K562 (cell line): ENCODE results near the gene MBOAT1. TPM values are rescaled to one million over a fixed set of nuclear protein-coding genes. Genes with fewer than 3 reads are reported as not detected.

Source experiments
- ATAC-seq: fragments of 200-7000 bp; cut with Tn5 transposase; 3 replicates; pipeline ENCODE4 v1.9.1; 2020; ENCODE audit warnings: moderate library complexity
- BruUV-seq: library from RNA; stranded (reverse); fragments of 400-500 nt; replicated peaks from 2 replicates; lab custom pipeline; 2021; lab: Mats Ljungman, UMichigan
- CTCF ChIA-PET: fragments of 300-600 bp; formaldehyde crosslinking; extraction: SDS; loops from one replicate; lab custom pipeline; 2021; ENCODE audit warnings: low intra/inter-chr PET ratio; lab: Yijun Ruan, JAX
- POLR2A ChIA-PET: fragments of 300-600, 350-650 bp; sonication (Branson Sonifier 250); formaldehyde crosslinking; extraction: SDS; loops from one replicate; lab custom pipeline; 2021; ENCODE audit warnings: antibody characterized with exemption, inconsistent platforms; lab: Yijun Ruan, JAX
- DNase-seq, 4 experiments: peaks; one replicate each; pipeline versions ENCODE4 v3.0.0 to v3.0.0-alpha.2; 2011 to 2018; ENCODE audit warnings: low spot score in 3 of 4, mixed read lengths in 3 of 4; ENCODE audit errors: extremely low read depth in 1 of 4
- FAIRE-seq: peaks from 2 replicates; lab custom pipeline; 2011; peaks lifted over from hg19 to GRCh38; lab: Jason Lieb, UNC
- H2AFZ ChIP-seq: 2 replicates; pipeline ENCODE4 v1.6.0; 2011; ENCODE audit warnings: low read depth, low read length, control low read depth, inconsistent platforms
- H3K27ac ChIP-seq: fragments of 200-600 bp; 3 replicates; pipeline ENCODE4 v1.8.0; 2011; ENCODE audit warnings: low read depth, mild to moderate bottlenecking, control low read depth, inconsistent platforms, low read length, moderate library complexity, mixed read lengths; ENCODE audit errors: extremely low read depth
- H3K27me3 ChIP-seq, 2 experiments: fragments of 300-600 bp in 1 of 2; 2 replicates in 1 of 2; 3 replicates in 1 of 2; pipeline versions ENCODE4 v1.6.0 to v1.8.0; 2011; ENCODE audit warnings: inconsistent platforms in 2 of 2, low read length in 2 of 2, mild to moderate bottlenecking in 1 of 2, mixed read lengths in 1 of 2, moderate library complexity in 1 of 2; ENCODE audit not compliant: control insufficient read depth in 2 of 2, insufficient read depth in 2 of 2
- H3K36me3 ChIP-seq: fragments of 300-600 bp; 3 replicates; pipeline ENCODE4 v1.8.0; 2011; ENCODE audit warnings: mild to moderate bottlenecking, low read length, inconsistent platforms; ENCODE audit not compliant: control insufficient read depth, insufficient read depth
- H3K4me1 ChIP-seq, 2 experiments: fragments of 200-600 bp in 1 of 2; replicated peaks in 1 of 2; 2 replicates in 1 of 2; 3 replicates in 1 of 2; pipeline versions ENCODE4 v1.5.1 to v1.8.0; 2011; ENCODE audit warnings: inconsistent platforms in 2 of 2, low read length in 2 of 2, mild to moderate bottlenecking in 1 of 2, mixed read lengths in 1 of 2, moderate library complexity in 1 of 2; ENCODE audit not compliant: control insufficient read depth in 2 of 2, insufficient read depth in 2 of 2
- H3K4me2 ChIP-seq: 2 replicates; pipeline ENCODE4 v1.6.1; 2011; ENCODE audit warnings: low read length, control low read depth, inconsistent platforms, mixed read lengths; ENCODE audit not compliant: insufficient read depth
- H3K4me3 ChIP-seq: fragments of 200-600 bp; sonication (generic), shearing (Covaris generic); 2 replicates; pipeline ENCODE4 v1.5.1; 2016; ENCODE audit warnings: control low read depth, inconsistent platforms
- H3K79me2 ChIP-seq: fragments of 200-600 bp; 3 replicates; pipeline ENCODE4 v1.8.0; 2011; ENCODE audit warnings: low read length, inconsistent platforms; ENCODE audit not compliant: control insufficient read depth, insufficient read depth
- H3K9ac ChIP-seq, 2 experiments: 2 replicates each; pipeline versions ENCODE4 v1.6.0 to v1.6.1; 2011; ENCODE audit warnings: low read depth in 2 of 2, low read length in 2 of 2, control low read depth in 1 of 2, inconsistent platforms in 1 of 2, mild to moderate bottlenecking in 1 of 2, mixed read lengths in 1 of 2; ENCODE audit not compliant: insufficient read depth in 1 of 2
- H3K9me1 ChIP-seq: one replicate; pipeline ENCODE4 v1.6.0; 2011; ENCODE audit warnings: inconsistent platforms, mild to moderate bottlenecking, low read length, moderate library complexity; ENCODE audit not compliant: control insufficient read depth, insufficient read depth
- H3K9me3 ChIP-seq: replicated peaks from 2 replicates; pipeline ENCODE4 v1.5.1; 2011; ENCODE audit warnings: low read depth, low read length, inconsistent platforms; ENCODE audit not compliant: control insufficient read depth, insufficient read depth
- H4K20me1 ChIP-seq: replicated peaks from 2 replicates; pipeline ENCODE4 v1.6.1; 2011; ENCODE audit warnings: low read length, inconsistent platforms, mixed read lengths; ENCODE audit not compliant: control insufficient read depth, insufficient read depth
- BRD9 ChIP-seq: fragments of 450-650 bp; IDR thresholded peaks from 2 replicates; pipeline ENCODE4 v1.6.1; 2018; ENCODE audit warnings: low read depth; ENCODE audit not compliant: partially characterized antibody
- BRF1 ChIP-seq: IDR thresholded peaks from 3 replicates; pipeline ENCODE4 v1.6.1; 2011; ENCODE audit warnings: borderline replicate concordance, mild to moderate bottlenecking; ENCODE audit not compliant: insufficient read length; ENCODE audit errors: extremely low read depth
- CREB3L1 ChIP-seq: fragments of 450-650 bp; IDR thresholded peaks from 2 replicates; pipeline ENCODE4 v1.6.1; 2014; ENCODE audit warnings: low read depth, mild to moderate bottlenecking, moderate library complexity, borderline replicate concordance
- ELF4 ChIP-seq: fragments of 450-650 bp; formaldehyde crosslinking; IDR thresholded peaks from 2 replicates; pipeline ENCODE4 v1.4.0; 2022; ENCODE audit warnings: missing genetic modification characterization
- EP400 ChIP-seq: fragments of 450-650 bp; IDR thresholded peaks from 2 replicates; pipeline ENCODE4 v1.6.1; 2017; ENCODE audit warnings: antibody characterized with exemption, mild to moderate bottlenecking, moderate library complexity
- FOXK1 ChIP-seq: sonication (generic); formaldehyde crosslinking; IDR thresholded peaks from 2 replicates; pipeline ENCODE4 v1.8.0; 2022; ENCODE audit warnings: missing genetic modification reagents, mild to moderate bottlenecking, borderline replicate concordance
- KDM4B ChIP-seq, 2 experiments: fragments of 450-650 bp in 1 of 2; sonication (generic) in 1 of 2; IDR thresholded peaks; 2 replicates each; pipeline ENCODE4 v1.6.1; 2016 to 2017; ENCODE audit warnings: borderline replicate concordance in 2 of 2, antibody characterized with exemption in 1 of 2, low read depth in 1 of 2, mild to moderate bottlenecking in 1 of 2
- NR4A1 ChIP-seq, 2 experiments: fragments of 250-450 bp in 1 of 2; fragments of 450-650 bp in 1 of 2; sonication (Bioruptor Pico) in 1 of 2; IDR thresholded peaks; 2 replicates each; pipeline versions ENCODE4 v1.4.0 to v1.6.1; 2016 to 2020; ENCODE audit warnings: mild to moderate bottlenecking in 2 of 2, missing compliant biosample characterization in 1 of 2, missing genetic modification characterization in 1 of 2, moderate library complexity in 1 of 2
- PHB ChIP-seq: fragments of 250-450 bp; sonication (Bioruptor Pico); IDR thresholded peaks from 2 replicates; pipeline ENCODE4 v1.5.0; 2021
- POLR2B ChIP-seq: fragments of 450-650 bp; IDR thresholded peaks from 2 replicates; pipeline ENCODE4 v1.6.1; 2018; ENCODE audit warnings: low read depth; ENCODE audit not compliant: partially characterized antibody
- PRDM10 ChIP-seq: fragments of 450-650 bp; IDR thresholded peaks from 2 replicates; pipeline ENCODE4 v1.6.1; 2018; ENCODE audit not compliant: partially characterized antibody
- SMAD3 ChIP-seq: fragments of 450-650 bp; formaldehyde crosslinking; conservative IDR thresholded peaks from 2 replicates; pipeline ENCODE4 v1.4.0; 2020; ENCODE audit warnings: mild to moderate bottlenecking
- SMARCE1 ChIP-seq: fragments of 450-650 bp; IDR thresholded peaks from 2 replicates; pipeline ENCODE4 v1.7.1; 2016; ENCODE audit warnings: mild to moderate bottlenecking
- TEAD4 ChIP-seq, 2 experiments: sonication (generic) in 1 of 2; formaldehyde crosslinking in 1 of 2; IDR thresholded peaks; 2 replicates each; pipeline versions ENCODE4 v1.6.1 to v1.8.0; 2012 to 2022; ENCODE audit warnings: borderline replicate concordance in 1 of 2, inconsistent platforms in 1 of 2, low read length in 1 of 2, mild to moderate bottlenecking in 1 of 2, missing genetic modification reagents in 1 of 2
- ZSCAN29 ChIP-seq: fragments of 450-650 bp; IDR thresholded peaks from 2 replicates; pipeline ENCODE4 v1.6.1; 2017
- WGBS: fragments of 100-300 bp; shearing (Covaris generic); methylation state at CpG from one replicate; pipeline ENCODE4 v1.1.6; 2016; ENCODE audit warnings: low coverage, mixed read lengths; ENCODE audit not compliant: insufficient coverage; ENCODE audit errors: missing lambda C conversion rate; 5-methylcytosine and 5-hydroxymethylcytosine counted together
- in situ Hi-C: fragments of 300-500 bp; cut with MboI; formaldehyde crosslinking; loops from 4 replicates; pipeline ENCODE4 v1.15.0; 2018; ENCODE audit warnings: inconsistent platforms, mixed read lengths
- intact Hi-C: fragments of 100-400 bp; cut with micrococcal nuclease; formaldehyde crosslinking; loops from 2 replicates; pipeline ENCODE4 v1.14.2; 2022
- polyA plus RNA-seq, 8 experiments: library from polyadenylated mRNA; depleted of rRNA in 4 of 8; stranded (reverse) in 5 of 8; unstranded in 3 of 8; fragments of >200 nt; fragmentation: Nextera tagmentation in 2 of 8; fragmentation: Illumina TruSeq in 1 of 8; extraction: Ambion mirVana in 2 of 8; extraction: Trizol in 1 of 8; gene quantifications; 2 replicates each; pipeline versions ENCODE4 v1.2.1 to v1.2.3, GENCODE V29; 2011 to 2014; ENCODE audit warnings: inconsistent platforms in 1 of 8, missing spikeins in 1 of 8
- total RNA-seq, 7 experiments: library from RNA; depleted of rRNA in 6 of 7; stranded (reverse); fragments of >200 nt in 6 of 7; fragmentation: Illumina TruSeq in 2 of 7; extraction: Trizol in 2 of 7; gene quantifications; 2 replicates each; pipeline versions ENCODE4 v1.2.1 to v1.2.3, GENCODE V29; 2011 to 2021; ENCODE audit warnings: low replicate concordance in 1 of 7

Gene MBOAT1
- total and polyA plus RNA-seq, 9 of the 15 experiments (the other 6 are each of a cell fraction or from before 2014, with no cell fraction given) = 0.13 to 16.5 (median 10.3) TPM

GRCh38 chr6:20211941-20212391 lies 303 bp downstream of the MBOAT1 start:
- peaks cover 29 to 37% of the 10 kb centered on the region in 2 experiments for H3K4me1 ChIP-seq
- CTCF ChIA-PET = no interaction called here
- POLR2A ChIA-PET = interaction anchor here (0.5 to 2.6 kb wide), 7 partner anchors 10 to 1251 kb away, joined by 3 to 18 read pairs (median 4); no protein-coding TSS in a partner anchor
- under 1% methylated on average over 35 of the region's 37 CpGs for WGBS
- no peaks in the 10 kb centered on the region for H3K9me1 ChIP-seq
- intact Hi-C loops = loop anchor here (1.0 to 5.0 kb wide), 6 partner anchors 60 to 197 kb away; partner anchors contain the start of gene E2F3
- in situ Hi-C loops = no loop called here
- FAIRE-seq = no peak
- peak overlapping the region; percentile 59 for H3K4me3 ChIP-seq
- peak; percentile 56 for ATAC-seq
- no peaks in the 10 kb centered on the region for H3K9me3 ChIP-seq
- H3K36me3 ChIP-seq = no peaks in the 10 kb centered on the region
- peak overlapping the region; percentile 98 for H2AFZ ChIP-seq
- H4K20me1 ChIP-seq = no peaks in the 10 kb centered on the region
- BruUV-seq = no TSS peak
- H3K27me3 ChIP-seq = no peaks in the 10 kb centered on the region
- H3K79me2 ChIP-seq = peaks cover 20% of the 10 kb centered on the region; the same call in 1 of the 3 replicates
- H3K4me2 ChIP-seq = peak overlapping the region; percentile 98
- H3K27ac ChIP-seq = peak overlapping the region; percentile 86
- peak overlapping the region; percentile 82 to 96 for H3K9ac ChIP-seq
- peak in 2 of 4 experiments; percentile 44 to 54 for DNase-seq
- TF ChIP-seq NR4A1 (CRISPR knock-in tag; IDR thresholded peaks at IDR 0.05) (peak; percentile 11; the same call in 1 of the 2 replicates), NR4A1 (tag; IDR thresholded peaks at IDR 0.05) (no peak), SMAD3 (CRISPR knock-in tag) (0 out of 2 replicates have a peak, but pooled peaks have one; percentile 41), PHB (no peak), ELF4 (CRISPR knock-in tag) (0 out of 2 replicates have a peak, but pooled peaks have one; percentile 57), KDM4B (IDR thresholded peaks at IDR 0.05; ENCODE audit: borderline replicate concordance in 2 of 2, low read depth in 1 of 2) (peak in 1 of 2 experiments; percentile 100; a peak in 2 of 4 replicates), EP400 (peak; percentile 31; the same call in 1 of the 2 replicates), ZSCAN29 (0 out of 2 replicates have a peak, but pooled peaks have one; percentile 16), PRDM10 (peak; percentile 69), FOXK1 (CRISPR knock-in tag) (0 out of 2 replicates have a peak, but pooled peaks have one; percentile 15), POLR2B (peak; percentile 1), TEAD4 (IDR thresholded peaks at IDR 0.05; ENCODE audit: low read length) (no peak), TEAD4 (CRISPR knock-in tag; IDR thresholded peaks at IDR 0.05; ENCODE audit: borderline replicate concordance) (0 out of 2 replicates have a peak, but pooled peaks have one; percentile 53), BRD9 (peak; percentile 52), BRF1 (no peak), CREB3L1 (peak; percentile 21; the same call in 1 of the 2 replicates), SMARCE1 (peak; percentile 66; the same call in 1 of the 2 replicates)
